Activated CD4-positive, alpha-beta T cell treated with anti-CD3 and anti-CD28 coated beads, Interleukin-2, Interleukin-6, amounts not matched to agents 100 ng/mL and 50 ng/mL, durations not matched to agents 16 hours and 8 hours (primary cell): ENCODE data around the gene FKBP1B.
"Not testable (repeated sequence)": the region's sequence is repeated elsewhere in the genome, so short reads cannot be mapped to it uniquely, and the experiment has no call there.

Experiments
- DNase-seq: peaks from one replicate; pipeline ENCODE4 v3.0.0-alpha.2; 2020

FKBP1B gene

GRCh38 chr2:24072259-24072658, 22.7 kb downstream of the FKBP1B start:
- no peak for DNase-seq

DNA sequence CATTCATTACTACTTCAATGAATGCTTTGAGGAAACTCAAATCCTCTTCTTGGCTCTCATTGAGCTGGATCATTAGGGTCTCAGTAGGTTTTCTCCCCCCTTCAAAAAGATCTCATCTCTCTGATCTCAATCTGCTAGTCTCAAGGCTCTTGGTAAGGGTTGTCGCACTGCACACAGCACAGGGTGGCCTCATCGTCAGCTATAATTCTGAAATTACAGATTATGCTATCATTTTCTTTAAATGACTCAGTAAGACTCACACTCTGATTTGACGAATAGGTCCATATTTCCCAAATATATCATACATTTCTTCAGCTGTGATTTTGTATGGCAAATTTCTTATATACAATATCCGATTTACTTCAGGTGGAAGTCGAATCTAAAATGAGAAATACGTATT, 24.3 kb downstream of the FKBP1B start:
- DNase-seq: peak; percentile 36

GRCh38 chr2:24075259-24075658, 25.7 kb downstream of the FKBP1B start:
- DNase-seq: no peak

- DNase-seq: peak; percentile 99
Observed at GRCh38 chr2:24075915-24076848, 26.6 kb downstream of the FKBP1B start, which contains the start of gene SF3B6. Gene SF3B6, minus strand, starts transcription at chr2:24076326. Its CDS starts 97 bp downstream, at chr2:24076229.

- DNase-seq: no peak
Observed at GRCh38 chr2:24076849-24077534, 27.5 kb downstream of the FKBP1B start.

DNA sequence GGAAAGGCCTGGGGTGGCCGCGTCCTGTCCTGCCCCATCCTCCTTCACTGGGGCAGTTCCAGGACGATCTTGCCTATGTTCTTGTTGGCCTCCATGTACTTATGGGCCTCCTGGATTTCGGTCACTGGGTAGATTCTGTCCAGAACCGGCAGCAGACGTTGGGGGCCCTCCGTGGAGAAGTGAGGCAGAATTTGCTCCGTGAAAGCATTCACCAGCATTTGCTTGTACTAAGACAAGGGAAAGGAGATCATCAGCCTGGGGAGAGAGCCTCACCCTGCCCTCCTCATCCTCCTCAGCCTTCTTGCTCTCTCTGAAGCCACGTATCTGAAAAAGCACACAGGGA, 28.0 kb downstream of the FKBP1B start:
- no peak for DNase-seq

DNA sequence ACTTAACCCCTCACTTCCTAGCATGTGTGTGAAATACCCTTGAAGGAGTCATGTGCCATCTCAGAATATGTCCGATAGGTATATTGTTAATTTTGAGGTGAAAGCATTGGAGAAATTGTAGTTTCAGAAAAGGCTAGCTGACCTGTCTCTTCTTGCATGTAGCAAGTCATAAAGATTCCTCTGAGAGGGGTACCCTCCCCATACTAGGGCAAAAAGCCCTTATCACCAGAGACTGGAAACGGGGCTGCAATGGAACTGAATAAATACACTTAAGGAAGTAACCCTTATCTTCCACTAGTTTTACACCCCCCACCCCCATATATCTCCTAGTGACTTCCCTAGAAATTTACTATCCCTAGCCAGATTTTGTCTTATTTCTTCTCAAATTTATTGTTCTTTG, 28.3 kb downstream of the FKBP1B start:
- DNase-seq: no peak

DNA sequence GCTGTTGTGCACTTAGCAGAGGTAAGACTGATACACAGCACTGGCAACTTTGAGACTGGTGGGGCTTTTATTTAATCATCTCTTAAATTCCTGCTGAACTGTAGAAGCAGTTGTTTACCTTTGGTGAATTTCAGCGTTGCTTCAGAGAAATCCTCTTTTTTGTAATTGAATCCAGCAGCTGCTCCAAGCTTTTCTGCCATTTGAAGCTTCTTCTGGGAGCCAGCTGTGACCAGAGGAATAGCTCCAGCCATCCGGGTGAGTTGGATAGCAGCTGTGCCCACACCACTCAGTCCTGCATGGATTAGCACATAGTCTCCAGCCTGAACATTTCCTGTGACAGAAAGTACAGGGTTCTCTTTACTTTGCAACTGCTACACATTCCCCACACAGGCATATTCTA, 31.2 kb downstream of the FKBP1B start:
- DNase-seq: no peak

- no peak for DNase-seq
Observed at GRCh38 chr2:24082787-24083566, 33.4 kb downstream of the FKBP1B start.

GRCh38 chr2:24083567-24084385, 34.2 kb downstream of the FKBP1B start:
- peak; percentile 63 for DNase-seq

GRCh38 chr2:24084386-24085199, 35.1 kb downstream of the FKBP1B start, which contains the start of gene TP53I3:
Gene TP53I3, minus strand, starts transcription at chr2:24084834. Its CDS starts 508 bp downstream, at chr2:24084326.
- DNase-seq: peak; percentile 89

DNA sequence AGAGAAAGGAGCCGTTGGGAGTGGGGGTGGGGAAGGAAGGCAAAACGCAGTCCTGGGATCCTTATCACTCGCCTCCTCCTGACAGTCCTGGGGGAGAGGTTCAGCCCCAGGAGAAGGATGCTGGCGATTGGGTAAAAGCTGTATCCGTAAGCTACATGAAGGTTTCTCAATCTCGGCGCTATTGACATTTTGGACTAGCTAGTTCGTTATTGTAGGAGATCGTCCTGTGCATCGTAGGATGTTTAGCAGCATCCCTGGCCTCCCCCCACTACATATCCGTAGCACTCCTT, 35.6 kb downstream of the FKBP1B start:
- DNase-seq: no peak

DNA sequence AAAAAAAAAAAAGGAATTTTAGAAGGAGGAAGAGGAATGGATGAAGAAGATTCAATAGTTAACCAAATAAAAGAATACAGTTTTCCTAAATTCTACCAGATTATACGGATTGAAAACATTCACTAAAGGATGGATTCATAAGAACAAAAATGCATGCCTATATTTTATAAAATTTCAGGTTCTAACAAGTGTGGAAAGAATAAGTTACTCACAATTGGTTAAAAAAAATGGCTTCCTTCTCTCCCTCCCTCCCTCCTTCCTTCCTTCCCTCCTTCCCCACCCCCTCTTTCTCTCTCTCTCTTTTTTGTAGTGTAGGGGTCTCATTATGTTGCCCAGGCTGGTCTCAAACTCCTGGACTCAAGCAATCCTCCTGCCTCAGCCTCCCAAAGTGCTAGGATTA, 36.7 kb downstream of the FKBP1B start:
- DNase-seq: no peak

DNA sequence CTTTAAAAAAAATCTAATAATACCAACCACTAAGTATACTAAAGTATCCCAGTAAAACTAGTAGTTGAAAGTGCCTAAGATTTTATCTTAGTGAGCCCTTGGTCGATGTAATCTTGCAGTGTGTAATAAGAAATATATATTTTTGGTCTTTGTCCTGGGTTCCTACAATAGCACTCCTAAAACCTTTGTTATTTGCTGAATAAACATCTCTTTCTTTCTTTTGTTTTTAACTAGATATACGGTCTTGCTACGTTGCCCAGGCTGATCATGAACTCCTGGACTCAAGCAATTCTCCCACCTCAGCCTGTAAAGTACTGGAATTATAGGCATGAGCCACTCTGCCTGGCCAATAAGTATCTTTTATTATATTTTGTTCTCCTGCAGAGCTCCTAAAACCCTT, 37.5 kb downstream of the FKBP1B start:
- no peak for DNase-seq

DNA sequence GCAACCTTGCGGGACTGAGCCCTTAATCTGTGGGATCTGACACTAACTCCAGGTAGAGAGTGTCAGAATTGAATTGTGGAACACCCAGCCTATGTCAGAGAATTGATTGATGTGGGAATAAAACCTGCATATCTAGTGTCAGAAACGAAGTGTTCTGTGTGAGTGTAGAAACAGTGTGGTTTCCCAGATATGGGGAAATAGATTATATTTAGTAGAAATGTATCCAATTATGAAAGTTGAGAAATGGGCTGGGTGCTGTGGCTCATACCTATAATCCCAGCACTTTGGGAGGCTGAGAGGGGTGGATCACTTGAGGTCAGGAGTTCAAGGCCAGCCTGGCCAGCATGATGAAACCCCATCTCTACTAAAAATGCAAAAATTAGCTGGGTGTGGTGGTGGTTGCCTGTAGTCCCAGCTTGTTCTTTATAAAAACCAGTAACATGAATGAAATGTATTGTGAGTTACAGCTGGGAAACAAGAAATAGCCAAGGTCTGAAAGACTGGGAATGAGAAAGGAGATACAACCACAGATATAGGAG, 39.3 kb downstream of the FKBP1B start:
- DNase-seq: no peak

- not testable (repeated sequence) for DNase-seq
Observed at GRCh38 chr2:24093270-24093669, 43.7 kb downstream of the FKBP1B start.

GRCh38 chr2:24095171-24095677, 45.7 kb downstream of the FKBP1B start:
- DNase-seq: not testable (repeated sequence)

DNA sequence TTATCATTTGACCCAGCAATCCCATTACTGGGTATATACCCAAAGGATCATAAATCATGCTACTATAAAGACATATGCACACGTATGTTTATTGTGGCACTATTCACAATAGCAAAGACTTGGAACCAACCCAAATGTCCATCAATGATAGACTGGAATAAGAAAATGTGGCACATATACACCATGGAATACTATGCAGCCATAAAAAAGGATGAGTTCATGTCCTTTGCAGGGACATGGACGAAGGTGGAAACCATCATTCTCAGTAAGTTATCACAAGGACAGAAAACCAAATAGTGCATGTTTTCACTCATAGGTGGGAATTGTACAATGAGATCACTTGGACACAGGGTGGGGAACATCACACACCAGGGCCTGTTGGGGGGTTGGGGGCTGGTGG, 51.2 kb downstream of the FKBP1B start:
- not testable (repeated sequence) for DNase-seq

- DNase-seq: no peak
Observed at GRCh38 chr2:24101992-24102391, 52.5 kb downstream of the FKBP1B start.

GRCh38 chr2:24102677-24103076, 53.1 kb downstream of the FKBP1B start:
- no peak for DNase-seq

- no peak for DNase-seq
Observed at GRCh38 chr2:24104110-24104650, 54.6 kb downstream of the FKBP1B start.
